K562 (cell line): ENCODE measurements around the gene ASPDH. TPM values are rescaled to one million over a fixed set of nuclear protein-coding genes. Genes with fewer than 3 reads are reported as not detected.
A peak's percentile ranks its signal among the peaks of the same experiment; 100 is the strongest.

Source experiments
- BCLAF1 ChIP-seq, 2 experiments: fragments of 450-650 bp in 1 of 2; IDR thresholded peaks; 2 replicates each; pipeline ENCODE4 v1.6.1; 2011 to 2017; ENCODE audit warnings: low read depth in 2 of 2, antibody characterized with exemption in 1 of 2, borderline replicate concordance in 1 of 2, low read length in 1 of 2, mild to moderate bottlenecking in 1 of 2, mixed read lengths in 1 of 2; ENCODE audit not compliant: control insufficient read depth in 1 of 2
- BMI1 ChIP-seq: fragments of 150-350 bp; IDR thresholded peaks from 2 replicates; pipeline ENCODE4 v1.6.1; 2014; ENCODE audit warnings: low read length
- CHCHD3 ChIP-seq: fragments of 250-450 bp; sonication (Bioruptor Pico); IDR thresholded peaks from 2 replicates; pipeline ENCODE4 v2.1.2; 2022; ENCODE audit warnings: mild to moderate bottlenecking
- E2F6 ChIP-seq, 2 experiments: IDR thresholded peaks; 2 replicates each; pipeline ENCODE4 v1.6.1; 2011; ENCODE audit warnings: borderline replicate concordance in 1 of 2, control low read depth in 1 of 2, low read depth in 1 of 2, low read length in 1 of 2, mild to moderate bottlenecking in 1 of 2, mixed read lengths in 1 of 2, moderate library complexity in 1 of 2; ENCODE audit not compliant: insufficient read depth in 1 of 2, insufficient read length in 1 of 2, poor library complexity in 1 of 2, severe bottlenecking in 1 of 2; ENCODE audit errors: extremely low read depth in 1 of 2
- ELF4 ChIP-seq: fragments of 450-650 bp; formaldehyde crosslinking; IDR thresholded peaks from 2 replicates; pipeline ENCODE4 v1.4.0; 2022; ENCODE audit warnings: missing genetic modification characterization
- FOXM1 ChIP-seq, 2 experiments: fragments of 450-650 bp in 1 of 2; sonication (generic) in 1 of 2; formaldehyde crosslinking in 1 of 2; IDR thresholded peaks; 2 replicates each; pipeline versions ENCODE4 v1.6.1 to v1.9.0; 2017 to 2022; ENCODE audit warnings: low read depth in 2 of 2, mild to moderate bottlenecking in 2 of 2, missing genetic modification reagents in 1 of 2, moderate library complexity in 1 of 2
- HLTF ChIP-seq: fragments of 450-650 bp; IDR thresholded peaks from 2 replicates; pipeline ENCODE4 v1.6.1; 2016
- IFI16 ChIP-seq: fragments of 250-450 bp; sonication (Bioruptor Pico); IDR thresholded peaks from 2 replicates; pipeline ENCODE4 v2.1.2; 2022; ENCODE audit warnings: mild to moderate bottlenecking, inconsistent platforms
- JUND ChIP-seq, 2 experiments: IDR thresholded peaks; 2 replicates in 1 of 2; 3 replicates in 1 of 2; pipeline ENCODE4 v1.6.1; 2011; ENCODE audit warnings: borderline replicate concordance in 2 of 2, low read depth in 2 of 2, low read length in 2 of 2, improper control_type of control experiment in 1 of 2, missing biosample characterization in 1 of 2, missing genetic modification characterization in 1 of 2, missing genetic modification reagents in 1 of 2
- KLF13 ChIP-seq: fragments of 450-650 bp; IDR thresholded peaks from 2 replicates; pipeline ENCODE4 v1.6.1; 2016; ENCODE audit warnings: missing genetic modification characterization, low read depth, mild to moderate bottlenecking, missing compliant biosample characterization, moderate library complexity, borderline replicate concordance
- MAZ ChIP-seq, 2 experiments: fragments of 450-650 bp in 1 of 2; sonication (generic) in 1 of 2; formaldehyde crosslinking; IDR thresholded peaks in 1 of 2; conservative IDR thresholded peaks in 1 of 2; 2 replicates each; pipeline versions ENCODE4 v1.4.0 to v1.5.0; 2020; ENCODE audit warnings: mild to moderate bottlenecking in 1 of 2, missing genetic modification reagents in 1 of 2
- MED1 ChIP-seq: sonication (generic); formaldehyde crosslinking; IDR thresholded peaks from 2 replicates; pipeline ENCODE4 v1.8.1; 2023; ENCODE audit warnings: missing genetic modification reagents, borderline replicate concordance
- NFIC ChIP-seq: fragments of 450-650 bp; IDR thresholded peaks from 2 replicates; pipeline ENCODE4 v1.6.1; 2017; ENCODE audit warnings: mild to moderate bottlenecking, inconsistent platforms
- NR2C2 ChIP-seq, 2 experiments: fragments of 200-800 bp in 1 of 2; sonication (Bioruptor generic) in 1 of 2; sonication (generic) in 1 of 2; formaldehyde crosslinking in 1 of 2; IDR thresholded peaks; 2 replicates each; pipeline versions ENCODE4 v1.6.1 to v1.8.0; 2016 to 2022; ENCODE audit warnings: mild to moderate bottlenecking in 1 of 2, missing compliant biosample characterization in 1 of 2, missing genetic modification characterization in 1 of 2, missing genetic modification reagents in 1 of 2
- RBFOX2 ChIP-seq: fragments of 200-400 bp; formaldehyde crosslinking; IDR thresholded peaks from 2 replicates; pipeline ENCODE4 v1.6.1; 2017; ENCODE audit warnings: low read depth, mild to moderate bottlenecking, low read length, moderate library complexity
- TFE3 ChIP-seq: fragments of 450-650 bp; formaldehyde crosslinking; IDR thresholded peaks from 2 replicates; pipeline ENCODE4 v1.4.0; 2020; ENCODE audit warnings: mild to moderate bottlenecking, mixed read lengths
- TRIM24 ChIP-seq, 2 experiments: fragments of 450-650 bp; IDR thresholded peaks; 2 replicates each; pipeline ENCODE4 v1.6.1; 2016
- ZC3H11A ChIP-seq: IDR thresholded peaks from 2 replicates; pipeline ENCODE4 v1.6.1; 2012; ENCODE audit warnings: low read depth, low read length, improper control_type of control experiment
- ZC3H4 ChIP-seq: sonication (generic); formaldehyde crosslinking; IDR thresholded peaks from 2 replicates; pipeline ENCODE4 v1.9.0; 2021; ENCODE audit warnings: missing genetic modification reagents, borderline replicate concordance
- ZNF165 ChIP-seq: fragments of 250-450 bp; sonication (Bioruptor Pico); IDR thresholded peaks from 2 replicates; pipeline ENCODE4 v1.4.0; 2020; ENCODE audit warnings: borderline replicate concordance
- ZNF644 ChIP-seq: fragments of 200-800 bp; sonication (Bioruptor generic); IDR thresholded peaks from 2 replicates; pipeline ENCODE4 v1.6.1; 2016; ENCODE audit warnings: low read depth, missing genetic modification characterization, missing compliant biosample characterization
- polyA plus RNA-seq, 8 experiments: library from polyadenylated mRNA; depleted of rRNA in 4 of 8; stranded (reverse) in 5 of 8; unstranded in 3 of 8; fragments of >200 nt; fragmentation: Nextera tagmentation in 2 of 8; fragmentation: Illumina TruSeq in 1 of 8; extraction: Ambion mirVana in 2 of 8; extraction: Trizol in 1 of 8; gene quantifications; 2 replicates each; pipeline versions ENCODE4 v1.2.1 to v1.2.3, GENCODE V29; 2011 to 2014; ENCODE audit warnings: inconsistent platforms in 1 of 8, missing spikeins in 1 of 8
- total RNA-seq, 7 experiments: library from RNA; depleted of rRNA in 6 of 7; stranded (reverse); fragments of >200 nt in 6 of 7; fragmentation: Illumina TruSeq in 2 of 7; extraction: Trizol in 2 of 7; gene quantifications; 2 replicates each; pipeline versions ENCODE4 v1.2.1 to v1.2.3, GENCODE V29; 2011 to 2021; ENCODE audit warnings: low replicate concordance in 1 of 7

The ASPDH gene
- total and polyA plus RNA-seq, 9 of the 15 experiments (the other 6 are each of a cell fraction or from before 2014, with no cell fraction given): not detected

GRCh38 chr19:50537769-50538230, 24.1 kb upstream of the ASPDH start (continued):
- TF ChIP-seq ZNF644 (0 out of 2 replicates have a peak, but pooled peaks have one; percentile 65), BCLAF1 (IDR thresholded peaks at IDR 0.05; ENCODE audit: borderline replicate concordance in 1 of 2, control insufficient read depth in 1 of 2, low read depth in 2 of 2, low read length in 1 of 2) (peak in 1 of 2 experiments; percentile 77; a peak in 1 of 4 replicates), HLTF (peak; percentile 66; the same call in 1 of the 2 replicates), FOXM1 (IDR thresholded peaks at IDR 0.05; ENCODE audit: low read depth) (no peak), FOXM1 (CRISPR knock-in tag; IDR thresholded peaks at IDR 0.05; ENCODE audit: low read depth) (no peak), MED1 (CRISPR knock-in tag) (no peak), ZC3H11A (0 out of 2 replicates have a peak, but pooled peaks have one; percentile 26), ZNF165 (CRISPR knock-in tag) (0 out of 2 replicates have a peak, but pooled peaks have one; percentile 44), MAZ (CRISPR knock-in tag; conservative IDR thresholded peaks at IDR 0.05 in 1 of 2, IDR thresholded peaks at IDR 0.05 in 1 of 2) (peak; percentile 52 to 62; a peak in 3 of 4 replicates), E2F6 (IDR thresholded peaks at IDR 0.05; ENCODE audit: borderline replicate concordance in 1 of 2, extremely low read depth in 1 of 2, insufficient read depth in 1 of 2, insufficient read length in 1 of 2, low read depth in 1 of 2, low read length in 1 of 2, poor library complexity in 1 of 2, severe bottlenecking in 1 of 2) (peak in 1 of 2 experiments; percentile 16), KLF13 (tag) (peak; percentile 55), NR2C2 (CRISPR knock-in tag; IDR thresholded peaks at IDR 0.05) (peak; percentile 97), NR2C2 (tag; IDR thresholded peaks at IDR 0.05) (peak; percentile 98), TRIM24 (IDR thresholded peaks at IDR 0.05) (0 out of 4 replicates have a peak, but pooled peaks have one; percentile 11 to 24), ZC3H4 (CRISPR knock-in tag) (no peak), BMI1 (no peak), ELF4 (no peak), JUND (IDR thresholded peaks at IDR 0.05; ENCODE audit: borderline replicate concordance, low read depth, low read length) (peak; percentile 56), JUND (tag; IDR thresholded peaks at IDR 0.05; ENCODE audit: borderline replicate concordance, low read depth, low read length) (no peak; the same call in 2 of the 3 replicates), NFIC (peak; percentile 13; the same call in 1 of the 2 replicates), TFE3 (CRISPR knock-in tag) (no peak), RBFOX2 (no peak), CHCHD3 (CRISPR knock-in tag) (no peak), IFI16 (no peak)
